ENCODE results near the gene OR51M1. TPM values are rescaled to one million over a fixed set of nuclear protein-coding genes. Genes with fewer than 3 reads are reported as not detected.

The OR51M1 gene
- total RNA-seq, 1 experiment from 2014 or later = not detected

DNA sequence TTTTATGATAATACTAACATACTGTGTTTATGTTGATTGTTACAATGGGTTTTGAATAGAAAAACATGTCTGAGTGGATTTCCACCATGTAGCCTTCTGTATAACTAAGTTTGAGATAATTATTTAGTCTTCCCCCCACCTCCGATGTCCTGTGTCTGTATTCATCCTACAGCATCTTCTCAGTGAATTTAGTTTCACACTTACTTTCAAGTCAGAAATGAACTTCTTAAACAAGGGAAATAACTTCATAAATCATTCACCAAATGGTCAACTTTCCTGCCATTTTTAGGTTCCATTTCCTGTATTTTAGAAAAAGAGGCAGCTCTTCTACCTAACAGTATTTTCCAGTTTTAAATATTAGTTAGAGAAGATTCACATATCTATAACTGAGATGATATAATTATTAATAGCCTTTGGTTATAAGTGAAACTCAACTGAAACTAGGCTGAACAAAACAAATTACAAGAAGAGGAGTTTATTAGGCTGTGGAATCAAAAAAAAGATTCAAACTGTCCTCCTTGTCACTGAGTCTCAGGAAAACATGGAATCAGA lies 43.8 kb upstream of the OR51M1 start:
- intact Hi-C loops (cut with micrococcal nuclease; ENCODE audit: unreplicated experiment) = no loop called here
- TF ChIP-seq EZH2 (IDR thresholded peaks at IDR 0.05; ENCODE audit: low read depth) = no peak
- TF ChIP-seq CTCF (conservative IDR thresholded peaks at IDR 0.05) = no peak
- Histone ChIP-seq H2AFZ (no peak overlapping the region), H3K27ac (no peak overlapping the region), H4K20me1 (ENCODE audit: insufficient read depth) (no peaks in the 10 kb centered on the region), H3K27me3 (ENCODE audit: insufficient read depth, low read depth) (no peaks in the 10 kb centered on the region), H3K79me2 (ENCODE audit: low read depth) (no peaks in the 10 kb centered on the region), H3K36me3 (ENCODE audit: low read depth) (no peaks in the 10 kb centered on the region), H3K4me3 (no peak overlapping the region), H3K9me3 (ENCODE audit: insufficient read depth, low read depth) (no peaks in the 10 kb centered on the region), H3F3A (ENCODE audit: insufficient read depth, low read depth) (no peaks in the 10 kb centered on the region), H3K4me1 (replicated peaks; ENCODE audit: insufficient read depth) (no peaks in the 10 kb centered on the region), H3K4me2 (no peak overlapping the region), H3K9me2 (ENCODE audit: insufficient read depth) (no peaks in the 10 kb centered on the region)
- CTCF ChIA-PET = no interaction called here
- no TSS peak for BruUV-seq (replicated peaks)
- DNase-seq = no peak
- POLR2A ChIA-PET (ENCODE audit: unreplicated experiment) = no interaction called here

GRCh38 chr11:5343474-5344335 lies 39.9 kb upstream of the OR51M1 start, which contains the start of gene OR51B5:
TSS of gene OR51B5 (minus strand) at chr11:5343524. CDS start at chr11:5343524, 0 bp downstream.
- no peak within 1 kb of the TSS for H2AFZ ChIP-seq
- no peak within 1 kb of the TSS for H3K27ac ChIP-seq
- DNase-seq = no peak
- TF ChIP-seq CTCF (conservative IDR thresholded peaks at IDR 0.05) (no peak), EZH2 (IDR thresholded peaks at IDR 0.05; ENCODE audit: low read depth) (no peak)
- no peak within 1 kb of the TSS for H3K4me2 ChIP-seq
- H3K9me3 ChIP-seq (ENCODE audit: insufficient read depth, low read depth) = no peaks in the 10 kb centered on the region
- H3K9me2 ChIP-seq (ENCODE audit: insufficient read depth) = no peaks in the 10 kb centered on the region
- no TSS peak for BruUV-seq (replicated peaks)
- no peaks in the 10 kb centered on the region for H3F3A ChIP-seq (ENCODE audit: insufficient read depth, low read depth)
- no peaks in the 10 kb centered on the region for H3K36me3 ChIP-seq (ENCODE audit: low read depth)
- H4K20me1 ChIP-seq (ENCODE audit: insufficient read depth) = no peaks in the 10 kb centered on the region
- H3K27me3 ChIP-seq (ENCODE audit: insufficient read depth, low read depth) = no peaks in the 10 kb centered on the region
- ChIA-PET CTCF (no interaction called here), POLR2A (ENCODE audit: unreplicated experiment) (no interaction called here)
- H3K4me1 ChIP-seq (replicated peaks; ENCODE audit: insufficient read depth) = no peaks in the 10 kb centered on the region
- intact Hi-C loops (cut with micrococcal nuclease; ENCODE audit: unreplicated experiment) = no loop called here
- H3K4me3 ChIP-seq = no peak within 1 kb of the TSS
- no peaks in the 10 kb centered on the region for H3K79me2 ChIP-seq (ENCODE audit: low read depth)

- H3K4me2 ChIP-seq = no peak overlapping the region
- H3K9me3 ChIP-seq (ENCODE audit: insufficient read depth, low read depth) = no peaks in the 10 kb centered on the region
- TF ChIP-seq CTCF (conservative IDR thresholded peaks at IDR 0.05) (no peak), EZH2 (IDR thresholded peaks at IDR 0.05; ENCODE audit: low read depth) (no peak)
- no peaks in the 10 kb centered on the region for H3F3A ChIP-seq (ENCODE audit: insufficient read depth, low read depth)
- H3K27me3 ChIP-seq (ENCODE audit: insufficient read depth, low read depth) = no peaks in the 10 kb centered on the region
- no peak overlapping the region for H3K27ac ChIP-seq
- no peaks in the 10 kb centered on the region for H3K36me3 ChIP-seq (ENCODE audit: low read depth)
- H3K4me3 ChIP-seq = no peak overlapping the region
- no peaks in the 10 kb centered on the region for H3K79me2 ChIP-seq (ENCODE audit: low read depth)
- no peak overlapping the region for H2AFZ ChIP-seq
- no peaks in the 10 kb centered on the region for H3K9me2 ChIP-seq (ENCODE audit: insufficient read depth)
- no peak for DNase-seq
- intact Hi-C loops (cut with micrococcal nuclease; ENCODE audit: unreplicated experiment) = no loop called here
- BruUV-seq (replicated peaks) = no TSS peak
- ChIA-PET CTCF (no interaction called here), POLR2A (ENCODE audit: unreplicated experiment) (no interaction called here)
- no peaks in the 10 kb centered on the region for H4K20me1 ChIP-seq (ENCODE audit: insufficient read depth)
- H3K4me1 ChIP-seq (replicated peaks; ENCODE audit: insufficient read depth) = no peaks in the 10 kb centered on the region
Observed at GRCh38 chr11:5345831-5346230, 37.8 kb upstream of the OR51M1 start.
